GM19455 (cell line): ENCODE data around the gene PRPF6.
"Not testable (repeated sequence)": the region's sequence is repeated elsewhere in the genome, so short reads cannot be mapped to it uniquely, and the experiment has no call there.

Experiments
- ATAC-seq: cut with Tn5 transposase; IDR thresholded peaks from one replicate; pipeline ENCODE4 v1.9.1; 2021; ENCODE audit not compliant: unreplicated experiment

The PRPF6 gene

DNA sequence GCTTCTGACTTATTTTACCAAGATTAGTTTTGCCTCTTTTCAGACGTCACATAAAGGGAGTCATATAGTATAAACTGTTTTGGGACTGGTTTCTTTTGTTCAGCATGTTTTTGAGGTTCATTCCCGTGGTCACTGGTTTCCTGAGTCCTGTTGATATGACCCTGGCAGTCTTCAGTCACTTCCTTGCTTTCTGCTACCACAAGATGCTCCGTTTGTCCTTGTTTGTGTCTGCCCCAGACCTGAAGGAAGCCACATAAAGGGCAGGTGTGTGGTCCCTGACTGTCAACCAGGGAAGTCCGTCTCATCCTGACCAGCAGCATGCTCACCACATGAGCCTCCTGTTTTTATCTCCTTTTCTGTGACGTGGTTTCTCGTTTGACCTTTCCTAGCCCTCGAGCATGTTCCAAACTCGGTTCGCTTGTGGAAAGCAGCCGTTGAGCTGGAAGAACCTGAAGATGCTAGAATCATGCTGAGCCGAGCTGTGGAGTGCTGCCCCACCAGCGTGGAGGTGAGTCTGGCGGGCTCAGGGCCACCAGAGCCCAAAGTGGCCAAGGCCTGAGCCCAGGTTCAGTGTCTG is 29.0 kb downstream of the PRPF6 start:
- ATAC-seq = no peak

DNA sequence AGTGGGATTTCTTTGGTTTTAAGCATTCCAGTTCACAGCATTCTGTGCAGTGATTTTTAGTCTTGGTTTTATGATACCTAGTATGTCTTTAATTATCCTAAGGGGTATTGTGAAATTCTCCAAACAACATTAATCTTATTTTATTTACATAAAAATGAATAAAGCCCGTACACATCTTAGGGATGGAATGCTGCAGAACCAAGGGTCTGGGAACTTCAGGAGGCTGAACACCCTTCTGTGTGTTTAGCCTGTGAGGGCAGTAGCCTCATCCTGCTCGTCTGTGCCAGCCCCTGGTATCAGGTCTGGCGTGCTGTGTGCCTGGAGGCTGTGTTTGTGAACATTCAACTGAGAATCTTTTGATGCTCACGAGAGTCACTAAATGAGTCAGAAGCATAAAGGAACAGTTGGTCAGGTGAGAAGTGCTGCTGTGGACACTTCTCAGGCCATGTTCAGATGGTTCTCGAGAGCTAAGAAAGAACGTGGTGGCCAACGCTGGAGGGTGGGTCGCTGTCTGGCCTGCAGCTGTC is 29.8 kb downstream of the PRPF6 start:
- ATAC-seq = no peak

DNA sequence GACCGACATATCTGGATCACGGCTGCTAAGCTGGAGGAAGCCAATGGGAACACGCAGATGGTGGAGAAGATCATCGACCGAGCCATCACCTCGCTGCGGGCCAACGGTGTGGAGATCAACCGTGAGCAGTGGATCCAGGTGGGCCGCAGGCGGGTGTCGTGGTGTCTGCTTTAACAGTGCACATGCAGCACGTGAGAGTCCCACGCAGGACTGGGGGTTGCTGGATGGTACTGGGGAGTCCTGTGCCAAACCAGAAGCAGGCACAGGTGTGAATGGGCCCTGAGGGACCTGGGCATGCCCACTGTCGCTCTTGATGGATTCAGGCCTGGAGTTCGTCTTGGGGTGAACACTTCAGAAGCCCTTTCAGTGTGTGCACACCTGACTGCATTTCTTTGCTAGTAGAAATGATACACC is 30.4 kb downstream of the PRPF6 start:
- ATAC-seq = no peak

DNA sequence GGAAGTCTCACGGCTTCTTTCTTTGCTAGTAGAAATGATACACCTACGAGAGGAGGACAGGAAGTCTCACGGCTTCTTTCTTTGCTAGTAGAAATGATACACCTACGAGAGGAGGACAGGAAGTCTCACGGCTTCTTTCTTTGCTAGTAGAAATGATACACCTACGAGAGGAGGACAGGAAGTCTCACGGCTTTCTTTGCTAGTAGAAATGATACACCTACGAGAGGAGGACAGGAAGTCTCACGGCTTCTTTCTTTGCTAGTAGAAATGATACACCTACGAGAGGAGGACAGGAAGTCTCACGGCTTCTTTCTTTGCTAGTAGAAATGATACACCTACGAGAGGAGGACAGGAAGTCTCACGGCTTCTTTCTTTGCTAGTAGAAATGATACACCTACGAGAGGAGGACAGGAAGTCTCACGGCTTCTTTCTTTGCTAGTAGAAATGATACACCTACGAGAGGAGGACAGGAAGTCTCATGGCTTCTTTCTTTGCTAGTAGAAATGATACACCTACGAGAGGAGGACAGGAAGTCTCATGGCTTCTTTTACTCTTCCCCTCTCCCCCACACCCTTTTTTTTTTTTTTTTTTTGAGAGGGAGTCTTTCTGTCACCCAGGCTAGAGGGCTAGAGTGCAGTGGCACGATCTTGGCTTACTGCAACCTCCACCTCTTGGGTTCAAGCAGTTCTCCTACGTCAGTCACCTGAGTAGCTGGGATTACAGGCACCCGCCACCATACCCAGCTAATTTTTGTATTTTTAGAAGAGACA is 31.6 kb downstream of the PRPF6 start:
- ATAC-seq = not testable (repeated sequence)

DNA sequence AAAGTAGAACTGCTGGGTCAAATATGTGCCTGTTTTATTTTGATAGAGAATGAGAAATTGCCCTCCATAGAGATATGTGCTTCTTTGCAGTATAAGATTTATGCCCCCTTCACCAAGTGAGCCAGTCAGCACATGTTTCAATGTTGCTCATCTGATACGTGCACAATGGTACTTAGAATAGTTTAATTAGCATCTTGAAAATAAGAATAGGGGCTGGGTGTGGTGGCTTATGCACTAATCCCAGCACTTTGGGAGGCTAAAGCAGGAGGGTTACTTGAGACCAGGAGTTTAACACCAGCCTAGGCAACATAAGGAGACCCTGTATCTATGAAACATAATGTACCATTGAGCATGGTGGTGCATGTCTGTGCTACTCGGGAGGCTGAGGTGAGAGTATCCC is 34.7 kb downstream of the PRPF6 start:
- ATAC-seq = no peak

DNA sequence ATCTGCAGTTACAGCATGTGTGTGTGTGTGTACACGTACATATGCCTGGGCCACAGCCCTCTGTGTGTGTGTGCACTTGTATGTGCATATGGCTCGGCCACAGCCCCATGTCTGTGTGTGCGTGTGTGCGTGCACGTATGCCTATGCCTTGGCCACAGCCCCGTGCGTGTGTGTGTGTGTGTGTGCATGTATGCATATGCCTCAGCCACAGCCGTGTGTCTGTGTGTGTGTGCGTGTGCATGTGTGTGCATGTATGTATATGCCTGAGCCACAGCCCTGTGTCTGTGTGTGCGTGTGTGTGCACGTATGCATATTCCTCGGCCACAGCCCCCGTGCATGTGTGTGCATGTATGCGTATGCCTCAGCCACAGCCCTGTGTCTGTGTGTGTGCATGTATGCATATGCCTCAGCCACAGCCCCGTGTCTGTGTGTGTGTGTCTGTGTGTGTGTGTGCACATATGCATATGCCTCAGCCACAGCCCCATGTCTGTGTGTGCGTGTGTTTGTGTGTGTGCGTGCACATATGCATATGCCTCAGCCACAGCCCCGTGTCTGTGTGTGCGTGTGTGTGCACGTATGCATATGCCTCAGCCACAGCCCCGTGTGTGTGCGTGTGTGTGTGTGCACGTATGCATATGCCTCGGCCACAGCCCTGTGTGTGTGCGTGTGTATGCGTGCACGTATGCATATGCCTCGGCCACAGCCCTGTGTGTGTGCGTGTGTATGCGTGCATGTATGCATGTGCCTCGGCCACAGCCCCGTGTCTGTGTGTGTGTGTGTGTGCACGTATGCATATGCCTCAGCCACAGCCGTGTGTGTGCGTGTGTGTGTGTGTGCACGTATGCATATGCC is 40.4 kb downstream of the PRPF6 start:
- no peak for ATAC-seq

DNA sequence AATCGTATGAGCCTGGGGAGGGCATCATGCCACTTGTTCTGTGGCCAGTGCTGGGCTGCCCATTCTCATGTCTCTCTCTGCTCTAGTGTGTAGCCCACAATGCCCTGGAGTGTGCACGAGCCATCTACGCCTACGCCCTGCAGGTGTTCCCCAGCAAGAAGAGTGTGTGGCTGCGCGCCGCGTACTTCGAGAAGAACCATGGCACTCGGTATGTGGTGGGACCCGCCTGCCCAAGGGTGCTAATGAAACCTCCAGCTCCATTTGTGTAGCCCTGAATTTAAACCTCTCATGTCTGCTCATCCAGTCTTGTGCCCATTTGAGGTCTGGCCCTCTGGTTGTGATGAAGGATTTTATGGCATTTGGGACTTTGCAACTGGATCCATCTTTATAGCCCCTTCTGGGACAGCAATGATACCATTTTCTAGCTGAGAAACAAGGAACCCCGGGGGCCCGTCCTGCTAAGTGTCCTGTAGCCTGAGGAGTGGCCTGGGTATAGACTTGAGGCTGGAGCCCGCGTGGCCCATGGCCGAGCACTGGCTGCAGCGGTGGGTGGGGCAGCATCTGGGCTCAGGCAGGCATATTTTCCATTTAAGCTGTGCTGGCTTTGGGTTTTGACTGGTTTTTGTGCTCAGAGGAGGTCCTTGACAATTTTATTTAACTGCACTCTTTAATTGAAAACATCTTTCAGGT is 41.9 kb downstream of the PRPF6 start:
- no peak for ATAC-seq

DNA sequence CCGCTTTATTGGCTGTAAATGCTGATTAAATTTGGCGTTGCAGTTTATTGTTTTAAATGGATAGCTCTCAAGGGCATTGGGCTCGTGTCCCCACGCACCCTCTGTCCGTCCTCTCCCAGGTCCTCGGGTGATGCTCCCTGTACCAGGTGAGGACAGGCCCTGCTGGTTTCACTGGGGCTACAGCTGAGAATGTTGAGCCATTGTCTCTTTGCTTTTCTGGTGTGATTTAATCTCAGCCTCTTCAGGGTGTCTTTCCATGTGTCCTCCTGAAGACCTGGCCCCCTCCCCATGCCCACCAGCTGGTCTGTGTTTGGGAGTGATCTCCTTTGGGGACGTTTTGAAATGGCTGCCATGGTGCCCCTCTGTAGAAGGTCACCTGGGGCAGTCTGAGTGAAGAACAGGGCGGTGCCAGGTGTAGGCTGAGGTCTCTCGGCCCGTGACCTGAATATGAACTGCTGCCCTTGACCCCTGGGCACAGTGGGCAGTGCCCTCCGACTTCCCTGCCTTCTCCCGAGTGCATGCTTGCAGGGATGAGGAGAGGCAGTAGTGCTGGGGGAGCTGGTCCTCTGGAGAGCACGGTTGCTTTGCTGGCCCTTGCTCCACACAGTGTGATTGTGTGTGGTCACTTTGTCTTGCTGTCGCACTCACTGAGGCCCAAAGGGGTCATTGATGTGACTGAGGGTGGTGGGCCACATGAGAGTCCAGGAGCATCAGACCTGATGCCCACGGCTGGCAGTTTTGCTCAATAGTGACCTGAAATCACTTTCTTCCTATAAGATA is 42.6 kb downstream of the PRPF6 start:
- ATAC-seq = no peak

DNA sequence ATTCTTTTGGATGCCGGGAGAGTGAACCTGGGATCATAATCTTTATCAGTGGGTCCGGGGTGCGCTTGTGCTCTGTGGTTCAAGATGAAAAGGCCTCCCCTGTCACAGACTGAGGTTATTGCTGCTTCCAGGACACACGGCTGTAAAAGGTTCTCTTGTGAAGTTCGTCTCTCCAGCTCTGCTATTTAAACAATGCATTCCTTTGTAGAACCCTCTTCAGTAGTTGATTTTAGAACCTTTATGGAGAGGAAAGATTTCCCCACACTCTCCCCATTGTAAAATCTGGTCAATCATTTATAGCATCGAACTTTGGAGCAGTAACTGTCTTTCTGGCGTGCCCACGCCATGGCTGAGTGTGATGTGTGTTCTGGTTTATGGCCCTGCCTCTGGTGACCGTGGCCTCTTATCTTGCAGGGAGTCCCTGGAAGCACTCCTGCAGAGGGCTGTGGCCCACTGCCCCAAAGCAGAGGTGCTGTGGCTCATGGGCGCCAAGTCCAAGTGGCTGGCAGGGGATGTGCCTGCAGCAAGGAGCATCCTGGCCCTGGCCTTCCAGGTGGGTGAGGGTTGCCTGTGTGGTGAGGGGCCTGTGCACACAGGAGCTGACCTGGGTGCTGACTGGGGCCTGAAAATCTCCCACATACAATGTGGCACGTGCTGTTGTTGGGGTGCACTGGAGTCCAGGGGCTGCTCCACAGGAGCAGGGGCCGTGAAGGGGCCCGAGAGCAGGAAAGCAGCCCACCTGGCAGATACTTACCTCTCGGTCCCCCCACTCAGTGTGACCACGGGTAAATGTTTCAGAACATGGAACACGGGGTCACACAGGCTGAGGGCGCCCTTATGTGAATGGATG is 43.4 kb downstream of the PRPF6 start:
- no peak for ATAC-seq

DNA sequence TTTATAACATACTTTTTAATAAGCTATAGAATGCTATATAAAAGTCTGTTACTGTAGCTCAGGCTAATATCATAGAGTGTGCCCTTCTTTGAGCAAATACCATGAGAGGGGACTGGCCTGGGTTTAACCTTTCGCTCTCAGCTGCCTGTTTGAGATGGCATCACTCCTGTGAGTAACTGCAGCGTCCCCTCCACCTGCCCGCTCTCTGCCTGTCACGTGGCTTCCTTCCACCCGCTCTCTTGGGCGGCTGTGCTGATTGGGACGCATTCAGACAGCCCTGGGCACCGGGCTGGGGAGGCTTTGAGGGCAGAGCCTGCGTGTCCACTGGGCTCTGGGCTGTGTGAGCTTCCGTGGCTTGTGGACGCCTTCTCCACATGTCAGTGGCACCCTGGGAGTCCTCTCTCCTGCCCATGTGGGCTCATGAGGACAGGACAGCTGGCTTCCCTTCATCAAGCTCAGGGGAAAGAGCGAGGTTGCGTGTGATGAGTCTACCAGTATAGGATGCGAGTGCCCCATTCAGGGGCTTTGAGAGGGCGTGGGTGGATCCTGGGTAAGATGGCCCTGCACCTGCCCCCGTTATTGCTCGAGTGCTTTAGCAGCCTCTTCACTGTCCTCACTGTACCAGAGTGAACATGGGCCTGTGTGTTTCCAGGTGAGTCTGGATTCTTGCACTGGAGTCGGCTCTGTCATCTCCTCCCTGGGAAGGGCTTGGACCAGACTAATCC is 44.3 kb downstream of the PRPF6 start:
- ATAC-seq = no peak

DNA sequence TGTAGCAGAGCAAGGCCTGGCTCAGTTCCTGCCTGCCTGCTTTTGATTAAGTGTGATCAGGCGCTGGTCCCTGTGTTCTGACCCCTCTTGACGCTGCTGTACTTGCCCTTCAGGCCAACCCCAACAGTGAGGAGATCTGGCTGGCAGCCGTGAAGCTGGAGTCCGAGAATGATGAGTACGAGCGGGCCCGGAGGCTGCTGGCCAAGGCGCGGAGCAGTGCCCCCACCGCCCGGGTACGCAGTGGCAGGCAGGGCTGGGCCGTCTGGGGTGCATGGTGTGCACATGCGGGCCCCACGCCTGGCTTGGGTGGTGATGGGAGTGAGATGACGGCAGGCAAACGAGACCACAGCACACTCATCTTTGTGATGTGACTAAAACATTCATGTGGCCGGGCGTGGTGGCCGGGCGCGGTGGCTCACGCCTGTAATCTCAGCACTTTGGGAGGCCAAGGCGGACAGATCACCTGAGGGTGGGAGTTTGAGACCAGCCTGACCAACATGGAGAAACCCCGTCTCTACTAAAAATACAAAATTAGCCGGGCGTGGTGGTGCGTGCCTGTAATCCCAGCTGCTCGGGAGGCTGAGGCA is 45.0 kb downstream of the PRPF6 start:
- no peak for ATAC-seq

DNA sequence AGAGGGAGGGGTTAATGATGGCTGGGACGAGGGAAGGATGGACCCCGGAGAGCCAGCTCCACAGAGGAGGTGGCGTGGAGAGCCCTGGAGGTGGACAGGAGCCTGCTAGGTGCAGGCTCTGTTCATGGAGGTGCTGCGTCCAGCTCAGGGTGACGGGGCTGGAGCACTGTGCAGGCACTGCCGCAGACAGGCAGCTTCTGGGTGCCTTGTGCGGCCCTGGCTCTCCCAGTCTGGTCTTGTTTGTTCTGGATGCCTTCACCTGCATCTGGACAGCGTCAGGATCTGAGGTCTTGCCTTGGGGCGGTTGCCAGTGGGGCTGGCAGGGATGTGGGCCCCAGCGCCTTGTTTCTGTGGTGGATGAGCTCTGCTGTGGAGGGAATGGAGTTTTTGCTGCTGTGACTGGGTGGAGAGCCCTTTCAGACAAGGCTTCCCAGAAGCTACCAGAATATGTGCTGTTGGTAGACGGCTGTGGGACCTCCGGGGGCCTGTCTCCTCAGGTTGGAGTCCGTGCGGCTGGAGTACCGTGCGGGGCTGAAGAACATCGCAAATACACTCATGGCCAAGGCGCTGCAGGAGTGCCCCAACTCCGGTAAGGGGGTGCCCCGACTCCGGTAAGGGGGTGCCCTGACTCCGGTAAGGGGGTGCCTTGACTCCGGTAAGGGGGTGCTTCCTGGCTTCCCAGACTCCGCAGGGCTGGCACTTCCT is 47.2 kb downstream of the PRPF6 start:
- ATAC-seq = no peak

DNA sequence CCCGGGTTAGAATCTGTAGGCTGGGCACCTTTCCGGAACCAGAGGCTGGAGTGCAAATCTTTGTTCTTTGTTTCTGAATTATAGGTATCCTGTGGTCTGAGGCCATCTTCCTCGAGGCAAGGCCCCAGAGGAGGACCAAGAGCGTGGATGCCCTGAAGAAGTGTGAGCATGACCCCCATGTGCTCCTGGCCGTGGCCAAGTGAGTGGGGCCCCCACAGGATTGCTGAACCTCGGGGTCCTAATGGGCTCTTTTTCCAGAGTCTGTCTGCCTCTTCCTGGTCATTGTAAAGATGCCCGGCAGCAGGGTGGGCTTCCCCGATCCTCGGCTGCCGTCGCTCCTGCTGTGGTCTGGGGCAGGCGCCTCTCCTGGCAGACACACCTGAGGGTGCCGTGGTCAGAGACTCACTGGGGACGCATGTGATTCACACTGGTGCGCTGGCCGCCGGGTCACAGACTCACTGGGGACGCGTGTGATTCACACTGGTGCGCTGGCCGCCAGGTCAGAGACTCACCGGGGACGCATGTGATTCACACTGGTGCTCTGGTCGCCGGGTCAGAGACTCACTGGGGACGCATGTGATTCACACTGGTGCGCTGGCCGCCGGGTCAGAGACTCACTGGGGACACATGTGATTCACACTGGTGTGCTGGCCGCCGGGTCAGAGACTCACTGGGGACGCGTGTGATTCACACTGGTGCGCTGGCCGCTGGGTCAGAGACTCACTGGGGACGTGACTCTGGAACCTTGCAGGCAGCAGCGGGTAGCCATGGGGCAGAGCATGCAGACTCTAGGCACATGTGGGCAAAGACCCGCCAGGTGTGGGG is 48.6 kb downstream of the PRPF6 start:
- ATAC-seq = no peak

DNA sequence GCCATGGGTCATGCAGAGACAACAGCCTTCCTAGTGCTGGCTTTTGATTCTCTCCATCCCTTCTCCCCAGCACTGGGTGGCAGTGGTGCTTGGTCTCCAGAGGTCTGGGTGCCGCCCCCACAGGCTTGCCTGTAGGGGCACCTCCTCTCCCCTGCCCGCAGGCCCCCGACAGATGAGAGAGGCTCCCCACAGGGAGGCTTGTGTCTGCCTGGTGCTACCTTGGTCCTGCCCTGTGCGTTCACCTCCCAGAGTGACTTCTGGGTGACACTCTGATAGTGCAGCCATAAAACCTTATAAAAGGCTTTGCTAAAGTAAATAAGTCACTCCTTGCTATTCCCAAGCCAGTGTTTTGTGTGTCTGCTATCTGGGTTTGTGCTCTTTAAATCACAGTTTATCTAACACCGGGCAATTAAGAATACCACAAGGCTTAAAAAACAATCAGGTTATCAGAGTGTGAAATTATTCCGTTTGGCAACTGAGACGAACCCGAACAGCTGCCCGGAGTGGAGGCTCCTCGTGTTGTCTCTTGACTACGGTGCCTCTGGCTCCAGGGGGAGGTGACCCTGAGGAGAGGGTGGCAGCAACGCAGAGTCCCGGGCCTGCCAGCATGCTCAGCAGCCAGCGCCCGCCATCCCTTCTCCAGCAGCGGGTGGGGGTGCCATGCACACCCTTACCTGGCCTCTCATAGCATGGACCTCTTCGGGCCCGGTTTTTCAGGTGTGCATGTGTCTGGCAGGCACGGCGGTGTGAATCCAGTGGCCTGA is 49.6 kb downstream of the PRPF6 start:
- ATAC-seq = no peak

DNA sequence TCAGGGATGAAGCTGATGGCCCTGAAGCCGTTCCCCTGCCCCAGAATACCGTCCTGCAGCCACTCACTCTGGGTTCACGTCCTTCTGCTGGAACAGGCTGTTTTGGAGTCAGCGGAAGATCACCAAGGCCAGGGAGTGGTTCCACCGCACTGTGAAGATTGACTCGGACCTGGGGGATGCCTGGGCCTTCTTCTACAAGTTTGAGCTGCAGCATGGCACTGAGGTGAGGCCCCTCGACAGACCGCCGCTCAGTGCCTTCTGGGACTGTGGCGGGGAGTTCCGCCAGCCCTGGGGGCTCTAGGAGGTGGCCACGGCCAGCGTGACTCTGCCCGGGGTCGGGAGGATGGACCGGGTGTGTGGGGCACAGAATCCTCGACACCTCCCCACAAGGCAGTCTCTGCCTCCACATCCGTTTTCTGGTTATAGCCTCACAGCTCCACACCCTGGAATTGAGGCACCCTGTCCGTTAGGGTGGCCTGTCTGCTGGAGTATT is 50.9 kb downstream of the PRPF6 start:
- ATAC-seq = no peak
